H1 (cell line): ENCODE data around the gene GRID1. TPM values are rescaled to one million over a fixed set of nuclear protein-coding genes. Genes with fewer than 3 reads are reported as not detected.

Source experiments
- CTCF ChIA-PET: fragments of 300-600 bp; sonication (Branson Sonifier 250); formaldehyde crosslinking; loops from one replicate; lab custom pipeline; 2021; ENCODE audit not compliant: partially characterized antibody; lab: Charles Lee
- POLR2A ChIA-PET: fragments of 300-600 bp; sonication (Branson Sonifier 250); formaldehyde crosslinking; loops from one replicate; lab custom pipeline; 2021; ENCODE audit warnings: inconsistent platforms; ENCODE audit not compliant: partially characterized antibody; lab: Charles Lee
- DNase-seq, 2 experiments: peaks; one replicate each; pipeline versions ENCODE4 v3.0.0 to v3.0.0-alpha.2; 2010 to 2022; ENCODE audit warnings: low spot score in 2 of 2, low read depth in 1 of 2, mixed read lengths in 1 of 2
- FAIRE-seq: peaks from 2 replicates; lab custom pipeline; 2011; peaks lifted over from hg19 to GRCh38; lab: Jason Lieb, UNC
- H2AFZ ChIP-seq: 2 replicates; pipeline ENCODE4 v1.8.1; 2012; ENCODE audit warnings: low read length, inconsistent platforms
- H2AK5ac ChIP-seq: 2 replicates; pipeline ENCODE4 v1.6.1; 2013; ENCODE audit warnings: low read depth, low read length
- H2BK120ac ChIP-seq: replicated peaks from 2 replicates; pipeline ENCODE3; 2013; ENCODE audit warnings: low read depth, low read length, inconsistent platforms
- H2BK12ac ChIP-seq: 2 replicates; pipeline ENCODE4 v1.6.1; 2013; ENCODE audit warnings: low read depth, low read length
- H2BK15ac ChIP-seq: 2 replicates; pipeline ENCODE4 v1.6.1; 2013; ENCODE audit warnings: low read length
- H2BK20ac ChIP-seq: 2 replicates; pipeline ENCODE4 v1.6.1; 2013; ENCODE audit warnings: low read length
- H2BK5ac ChIP-seq: 2 replicates; pipeline ENCODE4 v1.6.1; 2013; ENCODE audit warnings: low read depth, low read length
- H3K14ac ChIP-seq: 2 replicates; pipeline ENCODE4 v1.6.1; 2013; ENCODE audit warnings: inconsistent platforms; ENCODE audit not compliant: insufficient read length
- H3K18ac ChIP-seq: 2 replicates; pipeline ENCODE4 v1.6.1; 2013; ENCODE audit warnings: low read length; ENCODE audit errors: extremely low read depth
- H3K23ac ChIP-seq: 2 replicates; pipeline ENCODE4 v1.6.1; 2013; ENCODE audit warnings: inconsistent platforms; ENCODE audit not compliant: insufficient read length
- H3K23me2 ChIP-seq: 2 replicates; pipeline ENCODE4 v1.6.1; 2013; ENCODE audit warnings: low read depth, low read length
- H3K27ac ChIP-seq: 2 replicates; pipeline ENCODE4 v1.6.1; 2011; ENCODE audit warnings: low read depth, low read length, inconsistent platforms
- H3K27me3 ChIP-seq, 4 experiments: replicated peaks in 1 of 4; 1 replicate in 1 of 4; 2 replicates in 3 of 4; pipeline versions ENCODE4 v1.6.1 to v1.8.1; 2011 to 2013; ENCODE audit warnings: low read length in 3 of 4, mild to moderate bottlenecking in 3 of 4, inconsistent platforms in 2 of 4, mixed read lengths in 2 of 4, moderate library complexity in 1 of 4; ENCODE audit not compliant: control insufficient read depth in 3 of 4, insufficient read depth in 3 of 4; ENCODE audit errors: extremely low read depth in 1 of 4
- H3K36me3 ChIP-seq, 4 experiments: 2 replicates each; pipeline versions ENCODE4 v1.6.1 to v1.8.1; 2011 to 2013; ENCODE audit warnings: mild to moderate bottlenecking in 4 of 4, low read length in 3 of 4, moderate library complexity in 2 of 4, control low read depth in 1 of 4, inconsistent platforms in 1 of 4; ENCODE audit not compliant: insufficient read depth in 4 of 4, control insufficient read depth in 2 of 4
- H3K4ac ChIP-seq: replicated peaks from 2 replicates; pipeline ENCODE3; 2013; ENCODE audit warnings: low read length, low read depth, mixed read lengths, inconsistent platforms; ENCODE audit not compliant: insufficient read length
- H3K4me1 ChIP-seq, 4 experiments: replicated peaks in 1 of 4; 1 replicate in 1 of 4; 2 replicates in 3 of 4; pipeline versions ENCODE4 v1.6.1 to v1.8.1; 2011 to 2013; ENCODE audit warnings: low read length in 3 of 4, inconsistent platforms in 2 of 4, mixed read lengths in 1 of 4; ENCODE audit not compliant: insufficient read depth in 4 of 4, control insufficient read depth in 3 of 4
- H3K4me2 ChIP-seq, 2 experiments: 2 replicates each; pipeline versions ENCODE4 v1.6.1 to v1.8.1; 2011 to 2013; ENCODE audit warnings: low read depth in 2 of 2, low read length in 2 of 2, control low read depth in 1 of 2, inconsistent platforms in 1 of 2, mild to moderate bottlenecking in 1 of 2; ENCODE audit not compliant: insufficient read depth in 1 of 2
- H3K4me3 ChIP-seq, 4 experiments: fragments of 200-600, 300-600 bp in 1 of 4; sonication (generic), shearing (Covaris generic), sonication (Bioruptor Twin) in 1 of 4; 2 replicates each; pipeline versions ENCODE4 v1.5.1 to v1.8.1; 2011 to 2016; ENCODE audit warnings: low read length in 4 of 4, low read depth in 3 of 4, control low read depth in 2 of 4, inconsistent platforms in 2 of 4, mild to moderate bottlenecking in 2 of 4, mixed read lengths in 1 of 4, moderate library complexity in 1 of 4; ENCODE audit not compliant: insufficient read depth in 2 of 4; ENCODE audit errors: extremely low read depth in 1 of 4
- H3K56ac ChIP-seq: replicated peaks from 2 replicates; pipeline ENCODE3; 2013; ENCODE audit warnings: low read depth, mild to moderate bottlenecking, mixed read lengths, low read length, inconsistent platforms; ENCODE audit not compliant: insufficient read length
- H3K79me1 ChIP-seq: 2 replicates; pipeline ENCODE4 v1.6.1; 2013; ENCODE audit warnings: low read depth, low read length, control low read depth
- H3K79me2 ChIP-seq, 2 experiments: 2 replicates each; pipeline versions ENCODE4 v1.6.1 to v1.8.1; 2012 to 2013; ENCODE audit warnings: low read length in 2 of 2, mild to moderate bottlenecking in 2 of 2, inconsistent platforms in 1 of 2; ENCODE audit not compliant: insufficient read depth in 2 of 2, control insufficient read depth in 1 of 2
- H3K9ac ChIP-seq, 4 experiments: replicated peaks in 1 of 4; 1 replicate in 1 of 4; 2 replicates in 3 of 4; pipeline versions ENCODE4 v1.6.1 to v1.8.1; 2011 to 2013; ENCODE audit warnings: low read depth in 3 of 4, low read length in 3 of 4, control low read depth in 2 of 4, mild to moderate bottlenecking in 2 of 4, moderate library complexity in 2 of 4, inconsistent platforms in 1 of 4; ENCODE audit errors: extremely low read depth in 1 of 4
- H3K9me3 ChIP-seq, 2 experiments: 2 replicates each; pipeline versions ENCODE4 v1.6.1 to v1.8.1; 2012 to 2013; ENCODE audit warnings: mild to moderate bottlenecking in 2 of 2, moderate library complexity in 2 of 2, control low read depth in 1 of 2, inconsistent platforms in 1 of 2, low read depth in 1 of 2, low read length in 1 of 2, mixed read lengths in 1 of 2; ENCODE audit not compliant: insufficient read depth in 2 of 2
- H4K20me1 ChIP-seq, 2 experiments: replicated peaks in 1 of 2; 2 replicates each; pipeline versions ENCODE3 to v1.8.1; 2011 to 2013; ENCODE audit warnings: inconsistent platforms in 2 of 2, low read length in 2 of 2, mild to moderate bottlenecking in 1 of 2; ENCODE audit not compliant: insufficient read depth in 2 of 2, control insufficient read depth in 1 of 2
- H4K5ac ChIP-seq: 2 replicates; pipeline ENCODE4 v1.6.1; 2013; ENCODE audit warnings: low read length, low read depth, mixed read lengths, inconsistent platforms; ENCODE audit not compliant: insufficient read length
- H4K8ac ChIP-seq: 2 replicates; pipeline ENCODE4 v1.8.0; 2013; ENCODE audit warnings: mild to moderate bottlenecking, moderate library complexity, low read length, inconsistent platforms; ENCODE audit not compliant: insufficient read depth; ENCODE audit errors: extremely low read depth
- H4K91ac ChIP-seq: replicated peaks from 2 replicates; pipeline ENCODE3; 2013; ENCODE audit warnings: low read length, mixed read lengths, inconsistent platforms; ENCODE audit not compliant: insufficient read length
- ATF2 ChIP-seq: IDR thresholded peaks from 2 replicates; pipeline ENCODE4 v1.6.1; 2012; ENCODE audit warnings: low read length, inconsistent platforms
- CHD2 ChIP-seq: IDR thresholded peaks from 2 replicates; pipeline ENCODE4 v1.6.1; 2012; ENCODE audit warnings: low read length, improper control_type of control experiment
- EP300 ChIP-seq, 2 experiments: IDR thresholded peaks; 1 replicate in 1 of 2; 2 replicates in 1 of 2; pipeline ENCODE4 v1.6.1; 2011 to 2012; ENCODE audit warnings: low read depth in 2 of 2, low read length in 2 of 2, mild to moderate bottlenecking in 2 of 2, borderline replicate concordance in 1 of 2, inconsistent platforms in 1 of 2, moderate library complexity in 1 of 2
- FOSL1 ChIP-seq: IDR thresholded peaks from 2 replicates; pipeline ENCODE4 v1.6.1; 2011; ENCODE audit warnings: mild to moderate bottlenecking, low read depth, low read length, moderate library complexity; ENCODE audit not compliant: insufficient read depth
- GABPA ChIP-seq: IDR thresholded peaks from 2 replicates; pipeline ENCODE4 v1.6.1; 2011; ENCODE audit warnings: mild to moderate bottlenecking, low read length, moderate library complexity, borderline replicate concordance; ENCODE audit not compliant: insufficient read depth
- GTF2F1 ChIP-seq: IDR thresholded peaks from 2 replicates; pipeline ENCODE4 v1.6.1; 2012; ENCODE audit warnings: low read depth, low read length, improper control_type of control experiment, borderline replicate concordance
- MAFK ChIP-seq: IDR thresholded peaks from 2 replicates; pipeline ENCODE4 v1.6.1; 2012; ENCODE audit warnings: low read depth, mild to moderate bottlenecking, improper control_type of control experiment, low read length
- NANOG ChIP-seq: IDR thresholded peaks from 2 replicates; pipeline ENCODE4 v1.6.1; 2011; ENCODE audit warnings: low read length, low read depth, mild to moderate bottlenecking, inconsistent platforms; ENCODE audit not compliant: insufficient read depth, poor library complexity, severe bottlenecking
- RFX5 ChIP-seq: IDR thresholded peaks from 2 replicates; pipeline ENCODE4 v1.6.1; 2011; ENCODE audit warnings: low read depth, low read length, improper control_type of control experiment, borderline replicate concordance
- SIX5 ChIP-seq: IDR thresholded peaks from 2 replicates; pipeline ENCODE4 v1.6.1; 2011; ENCODE audit warnings: mild to moderate bottlenecking, low read depth, low read length
- YY1 ChIP-seq: IDR thresholded peaks from 2 replicates; pipeline ENCODE4 v1.6.1; 2011; ENCODE audit warnings: low read depth, mild to moderate bottlenecking, low read length
- ZNF274 ChIP-seq: IDR thresholded peaks from 2 replicates; pipeline ENCODE4 v1.7.0; 2012; ENCODE audit warnings: low read length, borderline replicate concordance; ENCODE audit errors: extremely low read depth
- WGBS, 2 experiments: shearing (Covaris generic) in 1 of 2; methylation state at CpG; one replicate each; pipeline versions ENCODE4 v1.1.6 to v1.1.7; 2013 to 2015; ENCODE audit warnings: low lambda C conversion rate in 2 of 2, mixed read lengths in 2 of 2, inconsistent platforms in 1 of 2, low coverage in 1 of 2, missing lambda C conversion rate in 1 of 2; ENCODE audit not compliant: insufficient replicate concordance in 2 of 2, insufficient coverage in 1 of 2, insufficient read length in 1 of 2; ENCODE audit errors: extremely low coverage in 1 of 2, missing lambda C conversion rate in 1 of 2; 5-methylcytosine and 5-hydroxymethylcytosine counted together
- polyA plus RNA-seq, 7 experiments: library from polyadenylated mRNA; depleted of rRNA in 3 of 7; stranded (reverse) in 5 of 7; unstranded in 2 of 7; fragments of >200 nt in 5 of 7; fragments of 200-250 nt in 2 of 7; gene quantifications; 1 replicate in 5 of 7; 2 replicates in 1 of 7; 4 replicates in 1 of 7; pipeline versions ENCODE4 v1.2.1 to v1.2.3, GENCODE V29; 2011 to 2013; ENCODE audit warnings: missing spikeins in 2 of 7, mixed read lengths in 2 of 7
- total RNA-seq: library from RNA; stranded (reverse); fragmentation: NEBNext Ultra II Directional; extraction: Animal tissue kit (Norgen Biotek cat#: 25700); gene quantifications from 2 replicates; pipeline ENCODE4 v1.2.1, GENCODE V29; 2021

GRID1 gene
- total and polyA plus RNA-seq, 2 of the 8 experiments (the other 6 are each of a cell fraction or from before 2014, with no cell fraction given), result 0.22 to 0.30 TPM

DNA sequence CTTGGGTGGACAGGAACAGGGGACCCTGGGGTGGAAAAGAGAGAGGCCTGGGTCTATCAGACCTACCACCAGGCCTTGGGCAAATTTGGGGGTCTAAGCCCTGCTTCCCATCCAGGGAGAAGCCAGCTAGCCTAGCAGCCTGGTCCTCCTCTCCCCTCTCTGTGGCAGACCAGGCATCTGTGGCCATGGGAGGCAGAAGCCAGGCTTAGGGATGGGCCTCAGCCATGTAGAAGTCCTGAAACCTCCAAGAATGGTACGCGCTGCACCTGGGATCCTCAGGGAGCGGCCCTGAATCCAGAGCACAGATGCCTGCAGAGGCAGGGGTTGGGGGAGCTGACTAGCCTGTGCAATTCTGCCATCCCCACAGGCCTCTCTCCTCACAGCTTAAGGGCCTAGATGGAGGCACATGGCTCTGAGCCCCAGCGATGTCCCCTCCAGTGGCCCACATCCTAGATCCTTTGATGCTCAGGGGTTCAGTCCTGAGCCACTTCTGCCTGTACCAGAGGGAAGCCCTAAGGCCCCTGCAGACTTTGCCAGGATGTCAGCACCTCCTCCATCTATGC lies 21.2 kb downstream of the GRID1 start:
- Histone ChIP-seq H2AK5ac (no peak overlapping the region), H4K20me1 (no peaks in the 10 kb centered on the region), H4K5ac (no peak overlapping the region), H3K14ac (no peak overlapping the region), H3K79me1 (no peaks in the 10 kb centered on the region), H3K27ac (no peak overlapping the region), H3K79me2 (no peaks in the 10 kb centered on the region), H3K23me2 (no peaks in the 10 kb centered on the region), H2BK12ac (no peak overlapping the region), H3K9ac (no peak overlapping the region), H2BK20ac (no peak overlapping the region), H3K4ac (no peak overlapping the region), H3K4me2 (no peak overlapping the region), H3K27me3 (no peaks in the 10 kb centered on the region), H3K4me1 (peaks cover 0 to 12% (median 8%) of the 10 kb centered on the region in 4 experiments; a peak in 5 of 7 replicates), H3K4me3 (no peak overlapping the region), H4K91ac (no peak overlapping the region), H3K9me3 (no peaks in the 10 kb centered on the region), H2BK15ac (no peak overlapping the region), H2BK120ac (no peak overlapping the region), H4K8ac (no peak overlapping the region), H2BK5ac (no peak overlapping the region), H3K23ac (no peak overlapping the region), H3K18ac (no peak overlapping the region), H2AFZ (no peak overlapping the region), H3K36me3 (no peaks in the 10 kb centered on the region), H3K56ac (no peak overlapping the region)
- WGBS, 2 experiments, result 82% methylated on average over 4 of the region's 4 CpGs; no CpG with 5 or more reads in 1 of the 2 experiments
- DNase-seq, result no peak
- ChIA-PET CTCF (interaction anchor here (0.6 to 25.2 kb wide), 9 partner anchors 17 to 560 kb away, joined by 3 to 498 read pairs (median 8); partner anchors contain the start of gene GRID1), POLR2A (no interaction called here)
- no peak for FAIRE-seq
- TF ChIP-seq NANOG, result no peak
- no peak for TF ChIP-seq GABPA
- no peak for TF ChIP-seq FOSL1
- no peak for TF ChIP-seq EP300 (IDR thresholded peaks at IDR 0.05; ENCODE audit: borderline replicate concordance in 1 of 2, low read depth in 2 of 2, low read length in 2 of 2)
- no peak for TF ChIP-seq GTF2F1
- no peak for TF ChIP-seq YY1
- TF ChIP-seq ATF2, result no peak
- TF ChIP-seq RFX5, result no peak
- TF ChIP-seq ZNF274, result no peak
- no peak for TF ChIP-seq MAFK
- TF ChIP-seq SIX5, result no peak
- TF ChIP-seq CHD2, result no peak
